Heart left ventricle (tissue), 16 donors: Measurements from ENCODE around the gene FBXW8. TPM values are rescaled to one million over a fixed set of nuclear protein-coding genes. Genes with fewer than 3 reads are reported as not detected.
A peak's percentile ranks its signal among the peaks of the same experiment; 100 is the strongest.

Experiments used
- ATAC-seq, 4 donors: fragments of 200-7000 bp; cut with Tn5 transposase; one replicate each; pipeline ENCODE4 v1.9.1; 2020 to 2022; ENCODE audit warnings: moderate library complexity in 4 of 4, mild to moderate bottlenecking in 3 of 4, moderate number of reproducible peaks in 1 of 4
- DNase-seq, 5 donors: peaks; one replicate each; pipeline ENCODE4 v3.0.0-alpha.2; 2020
- H3K27ac ChIP-seq, 12 donors: fragments of 200-600 bp; sonication (generic) in 4 of 12; one replicate each; pipeline versions ENCODE4 v1.5.0 to v1.8.0; 2016 to 2022; ENCODE audit warnings: mild to moderate bottlenecking in 2 of 12
- H3K27me3 ChIP-seq, 9 donors: fragments of 200-600 bp; sonication (generic) in 2 of 9; one replicate each; pipeline versions ENCODE4 v1.5.1 to v1.8.0; 2016 to 2022; ENCODE audit warnings: mild to moderate bottlenecking in 3 of 9
- H3K36me3 ChIP-seq, 9 donors: fragments of 200-600 bp; sonication (generic) in 2 of 9; one replicate each; pipeline versions ENCODE4 v1.5.0 to v1.8.0; 2018 to 2022; ENCODE audit warnings: mild to moderate bottlenecking in 2 of 9
- H3K4me1 ChIP-seq, 12 donors: fragments of 200-600 bp; sonication (generic) in 4 of 12; one replicate each; pipeline versions ENCODE4 v1.5.0 to v1.8.0; 2016 to 2022; ENCODE audit warnings: mild to moderate bottlenecking in 3 of 12
- H3K4me3 ChIP-seq, 12 donors: fragments of 200-600 bp; sonication (generic) in 4 of 12; one replicate each; pipeline versions ENCODE4 v1.5.0 to v1.8.0; 2017 to 2022; ENCODE audit warnings: mild to moderate bottlenecking in 9 of 12, moderate library complexity in 4 of 12
- H3K9me3 ChIP-seq, 12 donors: fragments of 200-600 bp; sonication (generic) in 4 of 12; one replicate each; pipeline versions ENCODE4 v1.5.0 to v1.8.0; 2016 to 2022; ENCODE audit warnings: mild to moderate bottlenecking in 1 of 12
- CTCF ChIP-seq, 12 donors: fragments of 200-600 bp; sonication (generic) in 4 of 12; IDR thresholded peaks; one replicate each; pipeline versions ENCODE4 v1.5.0 to v1.8.0; 2018 to 2022; ENCODE audit warnings: antibody characterized with exemption in 12 of 12, mild to moderate bottlenecking in 5 of 12
- POLR2A ChIP-seq, 2 donors: fragments of 450-650 bp; IDR thresholded peaks; one replicate each; pipeline ENCODE4 v1.6.1; 2017; ENCODE audit warnings: antibody characterized with exemption in 2 of 2, mild to moderate bottlenecking in 2 of 2, moderate library complexity in 2 of 2
- WGBS, 4 donors: extraction: QIAGEN DNeasy Blood & Tissue Kit in 2 of 4; methylation state at CpG; one replicate each; pipeline versions ENCODE4 v1.1.5 to v1.1.7; 2013 to 2018; 5-methylcytosine and 5-hydroxymethylcytosine counted together
- intact Hi-C, 10 donors: fragments of 100-400 bp; cut with DNase I; formaldehyde crosslinking; loops; one replicate each; pipeline versions ENCODE4 v1.11.1 to v1.14.2; 2022
- polyA plus RNA-seq, 2 donors: library from polyadenylated mRNA; stranded (reverse); fragments of 200-250 nt; gene quantifications; one replicate each; pipeline ENCODE4 v1.2.3, GENCODE V29; 2013
- total RNA-seq, 9 donors: library from RNA; depleted of rRNA in 2 of 9; stranded (reverse); fragments of >200 nt in 2 of 9; fragmentation: NEBNext Ultra II Directional in 3 of 9; extraction: Animal tissue kit (Norgen Biotek cat#: 25700) in 3 of 9; gene quantifications; one replicate each; pipeline versions ENCODE4 v1.1.0 to v1.2.4, GENCODE V29; 2016 to 2023
- donor health status: ischemic (EF 13 %, LVEDD 7.1; RV severe dilation, severe dysfunction).
- donor health status: healthy with polysubstance abuse.
- donor health status: DM: no; HTN: yes; CAD: no.
- donor health status: DM: no; HTN: no; CAD: no.
- donor health status: ischemic (EF 25% LVEDD 6.9; RV normal size, moderate dysfunction).
- donor health status: ischemic (EF 25% LVEDD 5.7; RV mildly dilated, moderate dysfunction).
- donor health status: healthy.
- donor health status: DM: yes; HTN: yes; CAD: no.
- donor health status: ischemic (EF 35%, LVEDD 5.7; RV mildly dilated, moderate dysfunction).
- donor health status: nonischemic (EF 11% LVEDD 7.7; RV severe dilation, severe dysfunction).
- donor health status: DM: yes; HTN: yes; CAD: no.
- donor health status: PGD.
- donor health status: ischemic (EF 29% LVEDD 5.4; RV normal size, mild dysfunction).
- donor health status: nonischemic (EF 23%, LVEDD 6.1; RV moderate dilation, normal function).

FBXW8 gene
- total and polyA plus RNA-seq, 11 donors = 2.4 to 9.7 (median 7.0) TPM

- TF ChIP-seq CTCF (IDR thresholded peaks at IDR 0.05) = no peak
- TF ChIP-seq POLR2A (IDR thresholded peaks at IDR 0.05) = no peak
- 87 to 90% (median 88%) methylated on average over 17 of the region's 17 CpGs for WGBS, 4 donors
- Histone ChIP-seq H3K4me3 (no peak overlapping the region), H3K4me1 (peaks cover 0 to 54% (median 22%) of the 10 kb centered on the region in 12 donors), H3K27me3 (peaks cover 0 to 7% (median 0%) of the 10 kb centered on the region in 9 donors), H3K9me3 (no peaks in the 10 kb centered on the region), H3K27ac (peak overlapping the region in 5 of 12 donors; percentile 1 to 76 (median 45)), H3K36me3 (peaks cover 0 to 40% (median 26%) of the 10 kb centered on the region in 9 donors)
- ATAC-seq (no peak), DNase-seq (peak in 1 of 5 donors; percentile 10)
- intact Hi-C loops = loop anchor here in 2 of 10 donors (5.0 kb wide), 1 partner anchor 65 kb away; the partner anchor contains the start of gene TESC (in 2 of the 2)
Measured at GRCh38 chr12:117031843-117032592, 121.3 kb downstream of the FBXW8 start.

GRCh38 chr12:117032593-117033381, 122.0 kb downstream of the FBXW8 start:
- DNase-seq (peak in 1 of 5 donors; percentile 34), ATAC-seq (peak in 3 of 4 donors; percentile 30 to 44 (median 40))
- H3K4me1 ChIP-seq = peaks cover 0 to 54% (median 22%) of the 10 kb centered on the region in 12 donors
- TF ChIP-seq POLR2A (IDR thresholded peaks at IDR 0.05) (no peak), CTCF (IDR thresholded peaks at IDR 0.05) (no peak)
- peaks cover 0 to 7% (median 0%) of the 10 kb centered on the region in 9 donors for H3K27me3 ChIP-seq
- WGBS, 4 donors = 49 to 68% (median 57%) methylated on average over 31 to 34 of the region's 34 CpGs
- no peak overlapping the region for H3K4me3 ChIP-seq
- H3K27ac ChIP-seq = peak overlapping the region in 8 of 12 donors; percentile 18 to 76 (median 48)
- H3K36me3 ChIP-seq = peaks cover 0 to 32% (median 18%) of the 10 kb centered on the region in 9 donors
- H3K9me3 ChIP-seq = no peaks in the 10 kb centered on the region
- intact Hi-C loops = loop anchor here in 2 of 10 donors (5.0 kb wide), 1 partner anchor 65 kb away; the partner anchor contains the start of gene TESC (in 2 of the 2)

GRCh38 chr12:117033382-117034221, 122.9 kb downstream of the FBXW8 start:
- Histone ChIP-seq H3K36me3 (peaks cover 0 to 24% (median 10%) of the 10 kb centered on the region in 9 donors), H3K27ac (peak overlapping the region in 10 of 12 donors; percentile 13 to 76 (median 44)), H3K27me3 (peaks cover 0 to 7% (median 0%) of the 10 kb centered on the region in 9 donors), H3K4me1 (peaks cover 0 to 50% (median 22%) of the 10 kb centered on the region in 12 donors), H3K9me3 (no peaks in the 10 kb centered on the region), H3K4me3 (no peak overlapping the region)
- intact Hi-C loops = loop anchor here in 2 of 10 donors (5.0 kb wide), 1 partner anchor 64 kb away; the partner anchor contains the start of gene TESC (in 2 of the 2)
- TF ChIP-seq POLR2A (IDR thresholded peaks at IDR 0.05) = no peak
- no peak for TF ChIP-seq CTCF (IDR thresholded peaks at IDR 0.05)
- DNase-seq (peak in 1 of 5 donors; percentile 42), ATAC-seq (peak in 3 of 4 donors; percentile 27 to 56 (median 51))
- 33 to 44% (median 38%) methylated on average over 24 of the region's 24 CpGs for WGBS, 4 donors
